Stimulated activated CD8-positive, alpha-beta memory T cell treated with anti-CD3 and anti-CD28 coated beads, Interleukin-7, amount 100 ng/mL, for 1 hour (primary cell): ENCODE data around the gene MYRF.

Experiments
- DNase-seq, 2 donors: peaks; one replicate each; pipeline ENCODE4 v3.0.0-alpha.2; 2020; ENCODE audit warnings: low read depth in 2 of 2

The MYRF gene

DNA sequence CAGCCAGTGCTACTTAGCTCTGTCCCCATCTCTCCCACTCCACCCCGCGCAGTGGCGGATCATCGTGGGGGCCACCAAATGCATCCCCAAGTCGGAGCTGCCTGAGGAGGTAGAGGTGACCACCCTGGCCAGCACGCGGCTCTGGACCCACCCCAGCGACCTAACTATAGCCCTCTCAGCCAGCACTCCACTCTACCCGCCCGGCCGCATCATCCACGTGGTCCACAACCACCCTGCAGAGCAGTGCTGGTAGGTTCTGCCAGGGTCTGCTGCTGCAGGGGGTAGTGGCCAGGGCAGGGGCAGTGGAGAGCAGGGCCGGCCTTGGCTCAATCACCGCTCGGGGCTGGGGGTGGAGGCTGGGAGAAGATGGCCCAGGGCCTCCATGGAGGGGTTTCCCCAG is 13.0 kb upstream of the MYRF start:
- no peak for DNase-seq

DNA sequence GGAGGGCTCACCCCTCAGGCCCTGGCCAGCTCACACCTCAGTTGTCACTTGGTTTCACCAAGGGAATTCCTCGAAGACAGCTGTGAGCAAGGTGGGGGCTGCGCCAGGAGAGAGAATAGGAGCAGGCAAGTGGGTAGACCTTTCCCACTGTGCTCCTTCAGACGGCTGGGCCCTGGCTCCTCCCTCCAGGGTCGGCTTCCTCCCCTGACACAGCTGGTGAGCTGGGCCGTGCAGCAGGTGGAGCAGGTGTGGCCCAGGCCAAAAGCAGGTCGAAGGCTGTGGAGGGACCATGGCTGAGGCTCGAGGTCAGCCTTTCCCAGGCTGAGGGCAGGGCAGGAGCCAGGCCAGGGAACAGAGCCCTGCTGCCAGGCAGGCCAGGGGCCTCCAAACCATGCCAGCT is 12.5 kb upstream of the MYRF start:
- DNase-seq, result no peak

DNA sequence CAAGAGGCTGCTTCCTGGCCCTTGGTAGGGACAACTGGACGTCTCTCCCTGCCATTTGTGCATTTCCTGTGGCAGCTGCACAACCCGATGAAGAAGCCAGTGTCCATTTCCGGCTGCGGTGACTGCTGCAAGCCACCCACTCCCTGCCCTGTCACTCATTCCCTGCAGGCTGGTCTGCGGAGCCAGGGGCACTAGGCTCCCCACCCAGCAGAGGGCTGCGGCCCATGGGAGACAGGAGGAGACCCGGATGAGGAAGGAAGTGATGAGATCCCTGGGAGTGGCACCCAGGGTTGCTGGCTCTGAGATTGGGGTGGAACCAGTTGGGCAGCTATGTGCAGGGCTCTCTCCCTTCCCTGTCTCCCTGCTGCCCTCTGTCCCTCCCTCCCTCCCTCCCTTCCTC is 10.0 kb upstream of the MYRF start:
- no peak for DNase-seq

DNA sequence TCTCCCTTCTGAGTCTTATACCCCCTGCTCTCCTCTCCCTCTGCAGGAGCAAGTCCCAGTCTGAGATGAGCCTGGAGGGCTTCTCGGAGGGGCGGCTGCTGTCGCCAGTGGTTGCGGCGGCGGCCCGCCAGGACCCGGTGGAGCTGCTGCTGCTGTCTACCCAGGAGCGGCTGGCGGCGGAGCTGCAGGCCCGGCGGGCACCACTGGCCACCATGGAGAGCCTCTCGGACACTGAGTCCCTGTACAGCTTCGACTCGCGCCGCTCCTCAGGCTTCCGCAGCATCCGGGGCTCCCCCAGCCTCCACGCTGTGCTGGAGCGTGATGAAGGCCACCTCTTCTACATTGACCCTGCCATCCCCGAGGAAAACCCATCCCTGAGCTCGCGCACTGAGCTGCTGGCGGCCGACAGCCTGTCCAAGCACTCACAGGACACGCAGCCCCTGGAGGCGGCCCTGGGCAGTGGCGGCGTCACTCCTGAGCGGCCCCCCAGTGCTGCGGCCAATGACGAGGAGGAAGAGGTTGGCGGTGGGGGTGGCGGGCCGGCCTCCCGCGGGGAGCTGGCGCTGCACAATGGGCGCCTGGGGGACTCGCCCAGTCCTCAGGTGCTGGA is 8.8 kb upstream of the MYRF start:
- no peak for DNase-seq

DNA sequence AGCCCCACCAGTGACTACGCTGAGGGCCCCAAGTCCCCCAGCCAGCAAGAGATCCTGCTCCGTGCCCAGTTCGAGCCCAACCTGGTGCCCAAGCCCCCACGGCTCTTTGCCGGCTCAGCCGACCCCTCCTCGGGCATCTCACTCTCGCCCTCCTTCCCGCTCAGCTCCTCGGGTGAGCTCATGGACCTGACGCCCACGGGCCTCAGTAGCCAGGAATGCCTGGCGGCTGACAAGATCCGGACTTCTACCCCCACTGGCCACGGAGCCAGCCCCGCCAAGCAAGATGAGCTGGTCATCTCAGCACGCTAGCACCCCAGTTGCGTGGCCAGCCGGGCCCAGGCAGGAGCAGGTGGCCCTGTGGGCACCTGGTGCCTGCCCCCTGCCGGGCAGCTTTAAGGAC is 8.3 kb upstream of the MYRF start:
- DNase-seq, result no peak

DNA sequence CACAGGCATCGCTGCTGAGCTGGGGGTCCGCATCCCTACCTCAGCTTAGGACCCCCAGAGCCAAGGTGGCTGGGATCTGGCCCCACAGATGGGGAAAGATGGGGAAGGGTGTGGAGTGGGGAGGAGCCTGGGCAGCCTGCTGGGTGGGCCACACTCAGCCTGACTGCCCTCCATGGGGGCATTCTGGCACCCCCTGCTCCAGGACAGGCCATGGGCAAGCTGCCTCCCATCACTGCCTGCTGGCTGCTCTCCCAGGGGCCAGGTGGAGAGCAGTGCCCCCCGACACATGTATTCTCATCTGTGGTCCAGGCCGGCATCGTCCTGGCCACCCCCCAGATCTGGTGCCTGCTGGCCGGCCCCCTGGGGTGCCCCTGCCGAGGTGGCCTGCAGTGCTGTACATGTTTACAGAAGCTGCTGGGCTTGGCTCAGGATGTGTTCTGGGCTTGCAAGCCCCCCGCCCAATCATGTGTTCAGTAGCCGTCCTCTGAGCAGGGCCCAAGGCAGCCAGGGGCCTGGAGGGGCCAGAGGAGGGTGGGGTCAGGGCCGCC is 7.8 kb upstream of the MYRF start:
- DNase-seq, result no peak

DNA sequence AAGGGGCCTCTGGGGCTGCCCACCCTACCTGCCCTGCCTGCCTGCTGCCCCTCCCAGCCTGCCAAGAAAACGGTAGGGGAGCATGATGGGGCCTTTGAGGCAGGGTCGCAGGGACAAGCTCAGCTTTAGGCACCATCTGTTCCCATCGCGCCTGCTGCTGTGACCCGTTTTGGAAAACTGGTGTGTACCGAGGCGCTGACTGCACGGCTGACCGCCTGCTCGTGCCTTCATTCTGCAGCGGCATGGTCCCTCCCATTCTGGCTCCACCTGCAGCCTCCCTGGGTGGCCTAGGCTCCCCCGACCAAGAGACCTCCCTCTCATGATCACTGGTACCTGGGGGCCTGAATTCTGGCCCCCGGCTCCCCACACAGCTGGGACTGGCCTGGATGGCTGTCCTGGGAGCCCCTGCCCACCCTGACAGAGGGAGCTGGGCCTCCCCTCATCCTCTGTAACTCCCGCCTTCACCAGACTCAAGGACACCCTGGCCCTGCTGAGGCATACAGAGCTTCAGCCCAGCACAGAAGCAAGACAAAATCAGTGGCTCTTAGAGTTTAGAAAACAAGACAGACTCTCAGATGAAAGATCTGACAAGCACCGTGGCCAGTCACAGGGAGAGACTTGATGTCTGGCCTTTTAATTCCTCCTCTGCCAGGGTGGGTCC is 6.5 kb upstream of the MYRF start:
- no peak for DNase-seq

DNA sequence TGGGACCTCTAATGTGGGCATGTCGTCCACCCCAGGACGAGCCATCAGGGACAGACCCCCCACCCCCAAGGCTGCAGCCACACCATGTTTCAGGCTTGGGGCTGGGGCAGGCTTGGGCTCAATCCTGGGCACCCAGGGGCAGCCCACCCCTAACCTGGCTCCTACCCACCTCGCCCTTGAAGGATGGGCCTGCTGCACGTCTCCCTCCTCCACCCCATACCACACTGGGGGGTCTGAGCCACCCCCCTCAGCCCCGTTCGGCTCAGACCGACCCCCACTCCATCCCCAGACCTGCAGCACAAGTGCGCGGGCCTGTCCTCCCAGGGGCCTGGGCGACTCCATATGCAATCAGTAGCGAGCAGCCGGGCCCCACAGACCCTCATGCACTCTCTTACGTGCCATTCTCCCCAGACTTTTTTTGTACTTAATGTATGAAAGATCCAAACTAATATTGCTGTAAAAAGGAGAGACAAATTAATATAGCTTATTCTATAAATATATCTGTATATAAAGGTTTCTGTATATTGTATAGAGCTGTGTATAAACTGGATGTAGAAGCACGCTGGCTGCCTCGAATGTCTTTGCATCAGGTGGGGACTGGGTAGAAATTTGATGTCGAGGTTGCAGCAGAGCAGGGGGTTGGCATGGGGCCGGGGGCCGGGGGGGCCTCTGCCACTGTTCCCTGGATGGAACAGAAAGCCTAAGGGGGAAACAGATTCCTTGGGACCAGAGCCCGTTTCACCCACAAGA is 5.8 kb upstream of the MYRF start:
- DNase-seq, result no peak

DNA sequence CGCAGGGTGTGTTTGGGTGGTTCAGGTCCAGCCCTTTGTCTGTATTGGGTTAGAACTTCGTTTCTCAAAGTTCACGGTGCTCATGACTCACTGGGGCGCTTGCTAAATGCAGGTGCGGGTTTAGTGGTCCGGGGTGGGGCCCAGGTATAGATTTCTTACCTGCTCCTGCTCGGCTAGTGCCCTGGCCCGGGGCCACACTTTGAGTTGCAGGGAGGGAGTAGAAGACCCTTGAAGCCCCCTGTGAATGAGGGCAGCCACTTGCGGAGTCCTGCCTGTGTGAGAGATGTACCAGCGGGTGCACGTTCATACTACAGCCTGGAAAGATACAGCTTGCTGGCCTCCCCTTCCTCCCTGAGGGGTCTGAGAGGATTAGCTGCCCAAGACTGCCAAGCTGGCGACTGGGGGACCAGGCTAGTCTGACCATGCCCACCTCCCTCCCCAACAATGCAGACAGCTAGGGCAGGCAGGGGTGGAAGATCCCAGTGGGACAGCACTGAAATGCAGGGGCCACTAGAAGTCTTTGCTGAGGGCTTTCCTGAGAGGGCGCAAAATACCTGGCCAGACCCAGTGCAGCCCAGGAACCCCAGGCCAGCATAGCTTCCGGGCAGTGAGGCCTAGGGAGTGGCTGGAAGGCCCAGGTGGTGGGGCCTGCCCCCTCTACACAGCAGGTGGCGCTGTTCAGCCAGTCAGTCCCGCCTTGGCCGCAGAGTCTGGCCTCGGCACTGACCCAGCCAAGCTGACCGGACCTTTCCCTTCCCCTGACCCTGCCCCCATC is 5.1 kb upstream of the MYRF start:
- no peak for DNase-seq

DNA sequence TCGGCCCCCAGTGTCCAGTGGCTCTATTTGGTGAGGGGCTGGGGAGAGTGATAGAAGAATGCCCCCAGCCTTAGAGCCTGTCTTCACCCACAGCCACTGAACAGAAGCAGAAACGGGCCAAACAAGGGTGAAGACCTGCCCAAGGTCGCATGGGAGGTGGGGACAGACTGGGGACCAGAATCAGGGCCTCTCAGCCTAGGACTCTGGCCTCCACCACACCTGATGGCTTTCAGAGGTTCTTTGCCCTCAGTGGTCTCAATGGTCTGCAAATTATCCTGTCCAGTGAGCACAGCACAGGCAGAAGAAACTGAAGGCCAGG is 4.5 kb upstream of the MYRF start:
- no peak for DNase-seq

DNA sequence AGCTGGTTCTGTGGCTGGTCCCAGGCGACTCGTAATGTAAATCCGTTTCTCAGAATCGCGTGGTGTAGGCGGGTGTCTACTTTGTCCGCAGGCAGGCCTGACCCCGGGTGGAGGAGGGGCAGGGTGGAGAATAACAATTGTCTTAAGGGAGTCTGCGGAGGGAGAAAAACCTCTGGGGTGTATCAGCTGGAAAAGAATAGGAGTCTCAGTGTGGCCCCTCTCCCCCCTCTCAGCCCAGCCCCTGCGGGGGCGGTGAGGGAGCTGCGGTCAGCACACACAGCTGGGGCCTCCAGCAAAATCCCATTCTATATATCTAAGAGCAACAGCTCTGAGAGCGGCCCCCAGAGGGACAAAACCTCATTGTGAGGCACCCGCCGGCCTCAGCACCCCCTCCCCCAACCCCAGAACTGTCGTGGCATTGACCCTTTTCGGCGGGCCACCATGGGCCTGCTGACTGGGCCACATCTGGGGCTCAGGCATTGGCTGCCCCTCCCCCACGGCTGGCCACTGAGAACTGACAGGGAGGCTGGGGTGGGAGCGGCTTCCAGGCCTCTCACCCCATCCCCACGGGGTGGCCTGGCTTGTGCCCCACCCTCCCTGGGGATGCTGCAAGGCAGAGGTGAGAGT is 2.7 kb upstream of the MYRF start:
- DNase-seq, result no peak

DNA sequence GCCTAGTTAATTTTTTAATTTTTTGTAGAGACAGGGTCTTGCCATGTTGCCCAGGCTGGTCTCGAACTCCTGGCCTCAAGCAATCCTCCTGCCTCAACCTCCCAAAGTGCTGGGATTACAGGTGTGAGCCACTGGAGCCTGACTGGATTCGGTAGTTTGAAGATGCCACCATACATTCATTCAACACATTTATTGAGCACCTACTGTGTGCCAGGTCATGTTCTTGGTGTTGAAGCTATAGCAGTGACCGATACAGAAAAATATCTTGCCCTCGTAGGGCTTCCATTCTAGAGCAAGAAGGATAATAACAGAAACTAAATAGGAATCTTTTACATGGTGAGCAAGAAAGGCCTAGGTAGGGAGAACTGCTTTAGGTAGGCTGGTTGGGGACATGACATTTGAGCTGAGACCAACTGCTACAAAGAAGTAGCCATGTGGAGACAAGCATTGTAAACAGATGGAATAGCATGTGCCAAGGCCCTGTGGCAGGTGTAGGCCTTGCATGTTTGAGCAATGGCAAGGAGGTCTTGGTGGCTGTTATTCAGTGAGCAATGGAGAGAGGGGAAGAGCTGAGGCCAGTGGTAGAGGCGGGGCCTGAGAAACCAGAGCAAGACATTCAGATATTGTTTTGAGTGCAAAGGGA is 1.7 kb upstream of the MYRF start:
- no peak for DNase-seq

DNA sequence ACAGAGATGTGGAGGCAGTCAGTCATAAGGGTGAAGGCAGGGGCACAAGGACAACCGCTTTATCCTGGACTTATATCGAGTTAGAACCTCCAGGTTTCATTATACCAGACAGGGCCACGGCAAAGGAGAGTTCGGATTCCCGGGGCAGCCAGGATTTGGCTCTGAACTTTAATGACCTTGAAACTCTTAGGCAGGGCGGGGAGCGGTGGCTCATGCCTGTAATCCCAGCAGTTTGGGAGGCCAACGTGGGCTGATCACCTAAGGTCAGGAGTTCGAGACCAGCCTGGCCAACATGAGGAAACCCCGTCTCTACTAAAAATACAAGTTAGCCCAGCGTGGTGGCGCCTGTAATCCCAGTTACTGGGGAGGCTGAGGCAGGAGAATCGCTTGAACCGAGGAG is 1.1 kb upstream of the MYRF start:
- DNase-seq, result no peak

DNA sequence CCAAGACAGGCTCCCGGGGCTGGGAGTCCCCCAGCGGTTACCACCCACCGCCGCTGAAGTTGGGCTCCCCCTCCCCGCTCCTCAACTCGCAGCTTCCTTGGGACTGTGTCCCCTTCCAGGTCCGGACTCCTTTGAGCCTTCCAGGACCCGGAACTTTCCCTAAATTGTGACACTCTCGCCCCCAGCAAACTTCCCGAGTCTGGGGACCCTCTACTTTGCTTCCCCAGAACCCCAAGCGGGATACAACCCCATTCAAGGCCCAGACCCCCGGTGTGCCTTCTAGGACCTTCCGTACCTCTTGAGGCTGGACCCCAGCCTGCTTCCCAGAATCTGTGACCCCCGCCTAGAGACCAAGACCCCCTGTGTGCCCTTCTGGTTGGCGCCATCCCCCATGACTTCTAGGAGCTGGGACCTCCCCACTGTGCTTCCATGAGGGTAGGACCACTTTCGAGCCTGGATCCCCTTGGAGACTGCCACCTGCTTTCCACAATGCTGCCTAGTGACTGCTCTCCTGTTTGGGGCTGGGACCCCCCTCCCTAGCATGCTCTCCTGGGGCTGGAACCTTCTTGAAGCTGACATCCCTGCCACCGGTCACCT is 587 bp downstream of the MYRF start:
- DNase-seq, result no peak

DNA sequence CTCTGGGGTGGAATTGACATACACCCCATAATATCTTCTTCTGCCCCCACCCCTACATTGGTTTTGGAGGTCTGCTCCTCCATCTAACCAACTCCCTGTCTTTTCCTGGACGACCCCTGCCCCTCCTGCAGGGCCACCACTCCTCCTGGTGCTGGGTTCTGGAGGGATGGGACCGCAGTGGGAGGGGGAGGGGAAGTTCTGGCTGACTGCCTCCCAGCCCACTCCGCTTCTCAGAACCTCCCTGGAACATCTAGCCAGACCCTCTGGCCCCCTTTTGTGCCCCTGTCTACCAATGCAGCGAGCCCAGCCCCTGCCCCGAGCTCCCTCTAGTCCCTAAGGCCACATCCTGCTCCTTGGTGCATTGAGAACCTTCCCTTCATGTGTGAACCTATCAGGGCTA is 1.2 kb downstream of the MYRF start:
- no peak for DNase-seq

DNA sequence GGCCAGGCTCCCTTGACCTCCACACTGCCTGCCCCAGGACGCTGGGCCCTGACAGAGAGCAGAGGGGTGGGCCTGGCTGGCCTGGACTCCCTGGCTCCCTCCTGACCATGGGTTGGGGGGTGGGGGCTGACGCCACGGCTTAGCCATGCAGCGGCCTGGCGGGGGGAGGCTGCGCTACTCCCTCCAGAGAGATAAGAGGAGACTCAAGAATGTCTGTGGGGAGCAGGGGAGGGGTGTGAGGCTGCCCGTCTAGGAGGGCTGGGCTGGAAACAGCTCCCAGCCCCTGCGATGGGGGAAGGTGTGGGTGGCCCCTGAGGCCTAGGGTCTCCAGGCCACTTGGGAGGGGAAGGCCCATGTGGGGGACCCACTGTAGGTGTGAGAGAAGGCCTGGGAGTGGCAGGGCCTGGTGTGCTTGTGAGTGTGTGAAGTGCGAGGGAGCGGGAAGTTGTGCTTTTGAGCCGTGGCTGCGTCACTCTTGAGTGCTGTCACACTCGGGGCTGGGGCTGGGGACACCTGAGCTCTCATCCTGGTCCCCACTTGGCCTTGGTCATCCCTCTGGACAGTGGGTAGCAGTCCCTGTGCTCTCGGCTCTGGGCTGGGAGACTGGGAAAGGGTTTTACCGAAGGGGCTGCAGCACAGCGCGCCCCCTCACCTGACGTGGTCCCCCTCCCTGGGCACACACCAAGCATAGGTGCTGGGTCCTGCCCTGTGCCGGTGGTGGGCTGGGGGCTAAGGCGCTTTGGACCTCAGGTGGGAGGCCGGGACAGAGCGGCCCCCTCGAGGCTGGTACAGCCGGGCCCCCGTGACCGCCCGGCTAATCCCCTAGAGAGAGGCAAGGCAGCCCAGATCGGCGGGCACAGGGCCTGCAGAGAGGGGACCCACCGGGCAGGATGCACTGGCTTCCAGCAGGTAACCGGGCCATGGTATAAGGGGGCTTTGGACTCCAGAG is 2.4 kb downstream of the MYRF start:
- no peak for DNase-seq

DNA sequence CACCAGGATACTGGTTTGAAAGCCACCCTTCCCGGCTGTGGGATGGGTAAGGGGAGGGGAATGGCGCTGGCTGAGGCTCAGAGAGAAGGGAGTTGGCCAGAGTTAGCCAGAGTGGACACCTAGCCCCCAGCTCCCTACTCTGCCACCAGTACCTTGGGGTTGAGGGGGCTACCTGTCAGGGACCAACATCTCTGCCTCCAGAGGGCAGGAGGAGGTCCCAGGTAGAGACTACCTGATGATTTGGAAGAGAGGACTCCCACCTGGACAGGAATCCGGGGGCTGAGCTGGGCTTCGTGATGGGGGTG is 3.7 kb downstream of the MYRF start:
- DNase-seq, result no peak

DNA sequence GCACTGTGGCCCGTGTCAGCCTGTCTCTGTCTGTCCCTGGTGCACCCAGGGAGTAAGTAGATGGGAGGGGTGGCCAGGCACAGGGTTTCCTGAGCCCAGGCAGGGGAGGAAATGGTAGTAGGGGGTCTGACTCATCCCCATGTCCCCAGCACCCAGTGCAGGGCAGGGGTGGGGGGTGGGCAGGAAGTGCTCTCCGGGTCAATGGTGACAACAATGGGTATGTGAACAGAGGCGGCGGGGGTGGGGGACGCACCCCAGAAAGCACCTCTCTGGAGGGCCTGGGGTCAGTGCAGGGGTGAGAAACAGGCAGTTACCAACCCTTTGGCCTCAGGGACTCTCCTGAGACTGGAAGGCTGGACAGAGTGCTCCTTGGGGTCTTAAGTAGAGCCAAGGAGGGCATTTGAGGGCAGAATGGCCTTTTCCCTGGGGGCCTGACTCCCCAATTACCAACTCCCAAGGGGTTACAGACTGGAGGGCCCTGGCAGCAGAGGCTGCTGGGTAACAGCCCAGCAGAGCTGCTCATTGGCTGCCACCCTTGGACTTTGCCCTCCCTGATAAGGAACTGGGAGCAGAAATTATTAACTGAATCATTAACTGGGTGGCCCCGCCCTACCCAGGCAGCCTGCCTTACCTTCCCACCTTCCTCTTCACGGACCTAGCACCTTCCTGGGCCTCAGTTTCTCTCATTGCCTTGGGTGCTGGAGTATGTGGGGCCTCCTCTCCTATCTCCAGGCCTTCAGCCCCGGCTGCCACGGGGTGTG is 4.2 kb downstream of the MYRF start:
- DNase-seq, result peak in 1 of 2 donors; percentile 20

DNA sequence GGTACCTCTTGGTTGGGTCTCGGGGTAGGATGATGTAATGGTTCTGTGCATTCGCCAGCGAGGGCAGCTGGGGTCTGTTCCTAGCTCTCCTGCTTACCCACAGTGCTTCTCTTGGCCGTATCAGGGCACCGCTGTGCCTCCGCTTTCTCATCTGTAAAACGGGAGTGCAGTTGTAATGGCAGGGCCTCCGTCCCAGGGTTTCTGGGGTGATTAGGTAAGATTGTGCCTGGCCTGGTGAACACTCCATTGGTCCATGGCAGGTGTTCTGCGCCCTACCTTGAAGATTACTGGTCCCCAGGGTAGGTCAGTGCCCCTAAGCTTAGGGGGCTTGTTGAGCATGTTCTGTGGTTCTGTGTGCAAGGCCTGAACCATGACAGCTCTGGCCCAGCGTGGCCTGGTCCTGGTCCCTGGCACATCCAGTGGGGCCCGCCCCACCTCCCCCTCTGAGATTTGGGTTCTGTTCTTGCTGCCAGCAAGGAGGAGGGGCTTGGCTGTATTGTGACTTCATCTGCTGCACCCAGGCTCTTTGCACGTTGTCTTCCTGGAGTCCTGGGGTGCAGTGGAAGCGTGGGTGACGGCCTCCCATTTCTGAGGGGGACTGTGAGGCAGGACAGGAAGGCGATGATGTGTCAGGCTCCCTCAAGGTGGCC is 4.9 kb downstream of the MYRF start:
- DNase-seq, result no peak
